Nephron (organoid): ENCODE results near the gene WTIP.

Experiments used
- H3K27ac Mint-ChIP-seq, 3 experiments: 2 replicates each; pipeline ENCODE4 v1.8.0; 2020; ENCODE audit warnings: mixed read lengths in 3 of 3, mild to moderate bottlenecking in 2 of 3, moderate library complexity in 1 of 3
- H3K27me3 Mint-ChIP-seq: 2 replicates; pipeline ENCODE4 v1.8.0; 2021; ENCODE audit warnings: low read depth, mild to moderate bottlenecking, moderate library complexity, mixed read lengths
- H3K36me3 Mint-ChIP-seq: 2 replicates; pipeline ENCODE4 v1.8.0; 2020; ENCODE audit warnings: low read depth, mixed read lengths
- H3K4me1 Mint-ChIP-seq: 2 replicates; pipeline ENCODE4 v1.8.0; 2020; ENCODE audit warnings: mixed read lengths
- H3K4me3 Mint-ChIP-seq, 3 experiments: 2 replicates each; pipeline ENCODE4 v1.8.0; 2020; ENCODE audit warnings: mild to moderate bottlenecking in 3 of 3, mixed read lengths in 3 of 3, moderate library complexity in 2 of 3
- H3K9me3 Mint-ChIP-seq: 2 replicates; pipeline ENCODE4 v1.8.0; 2020; ENCODE audit warnings: mixed read lengths
- CTCF ChIP-seq, 3 experiments: fragments of 200-600 bp; sonication (generic); IDR thresholded peaks; one replicate each; pipeline ENCODE4 v1.5.0; 2021; ENCODE audit warnings: antibody characterized with exemption in 3 of 3; ENCODE audit not compliant: unreplicated experiment in 3 of 3

WTIP gene

DNA sequence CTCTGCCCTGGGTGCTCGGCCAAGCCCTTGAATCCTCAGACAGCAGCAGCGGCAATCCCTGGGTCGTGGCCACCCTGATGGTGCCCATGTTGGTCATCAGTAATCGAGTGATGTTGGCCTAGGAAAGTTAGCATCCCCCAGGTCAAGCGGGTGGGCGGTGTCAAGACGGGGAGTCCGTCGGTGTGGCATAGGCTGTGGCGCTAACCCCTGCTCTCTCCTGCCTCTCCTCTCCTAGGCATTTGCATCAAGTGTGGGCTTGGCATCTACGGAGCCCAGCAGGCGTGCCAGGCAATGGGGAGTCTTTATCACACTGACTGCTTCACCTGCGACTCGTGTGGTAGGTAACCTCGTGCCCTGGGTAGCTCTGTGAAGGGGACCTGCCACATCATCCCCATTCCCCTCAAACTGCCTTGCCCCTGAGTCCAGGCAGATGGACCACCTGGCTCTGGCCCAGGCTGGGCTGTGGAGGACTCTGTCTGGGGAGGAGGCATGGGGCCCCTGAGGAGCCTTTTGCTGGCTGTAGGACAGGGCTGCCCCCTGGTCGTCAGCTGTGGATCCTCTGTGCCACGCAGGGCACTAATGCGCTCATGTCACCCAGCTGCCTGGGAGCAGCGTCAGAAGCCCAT is 8.7 kb downstream of the WTIP start:
- Mint-ChIP-seq H3K36me3 (peaks cover 41% of the 10 kb centered on the region), H3K27ac (no peak overlapping the region), H3K4me1 (peaks cover 10% of the 10 kb centered on the region), H3K27me3 (no peaks in the 10 kb centered on the region), H3K9me3 (no peaks in the 10 kb centered on the region), H3K4me3 (no peak overlapping the region)
- no peak for TF ChIP-seq CTCF (IDR thresholded peaks at IDR 0.05; ENCODE audit: unreplicated experiment in 3 of 3)

GRCh38 chr19:34493038-34493648 is 11.6 kb downstream of the WTIP start:
- H3K27me3 Mint-ChIP-seq = no peaks in the 10 kb centered on the region
- H3K4me3 Mint-ChIP-seq = no peak overlapping the region
- H3K9me3 Mint-ChIP-seq = no peaks in the 10 kb centered on the region
- TF ChIP-seq CTCF (IDR thresholded peaks at IDR 0.05; ENCODE audit: unreplicated experiment in 3 of 3) = no peak
- H3K27ac Mint-ChIP-seq = no peak overlapping the region
- no peaks in the 10 kb centered on the region for H3K4me1 Mint-ChIP-seq
- H3K36me3 Mint-ChIP-seq = peaks cover 42% of the 10 kb centered on the region

DNA sequence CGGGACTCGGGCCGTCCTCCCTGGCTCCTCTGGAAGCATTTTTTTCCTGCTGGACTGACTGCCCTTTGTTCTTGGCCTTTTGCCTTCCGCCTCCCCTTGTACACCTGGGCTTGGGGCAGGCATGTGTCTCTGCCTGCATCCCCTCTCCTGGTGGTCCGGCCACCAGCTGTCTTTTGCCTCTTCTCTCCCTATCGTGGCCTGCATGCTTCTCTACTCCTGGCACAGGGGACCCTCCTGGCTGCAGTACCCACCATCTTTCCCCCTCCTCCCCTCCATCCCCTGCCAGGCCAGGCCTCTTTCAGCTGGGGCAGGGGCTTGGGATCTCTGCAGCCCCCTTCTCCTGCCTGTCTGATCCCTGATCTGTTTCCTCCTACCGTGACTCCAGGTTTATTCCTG is 12.1 kb downstream of the WTIP start:
- Mint-ChIP-seq H3K36me3 (peaks cover 46% of the 10 kb centered on the region), H3K4me3 (no peak overlapping the region), H3K4me1 (no peaks in the 10 kb centered on the region), H3K9me3 (no peaks in the 10 kb centered on the region), H3K27ac (no peak overlapping the region), H3K27me3 (no peaks in the 10 kb centered on the region)
- TF ChIP-seq CTCF (IDR thresholded peaks at IDR 0.05; ENCODE audit: unreplicated experiment in 3 of 3) = no peak

- Mint-ChIP-seq H3K27me3 (no peaks in the 10 kb centered on the region), H3K36me3 (peaks cover 45% of the 10 kb centered on the region), H3K4me3 (no peak overlapping the region), H3K9me3 (no peaks in the 10 kb centered on the region), H3K4me1 (no peaks in the 10 kb centered on the region), H3K27ac (no peak overlapping the region)
- TF ChIP-seq CTCF (IDR thresholded peaks at IDR 0.05; ENCODE audit: unreplicated experiment in 3 of 3) = no peak
These were observed 13.0 kb downstream of the WTIP start for GRCh38 chr19:34494601-34495000.

GRCh38 chr19:34495416-34495815 is 13.9 kb downstream of the WTIP start:
- H3K27me3 Mint-ChIP-seq = no peaks in the 10 kb centered on the region

More at GRCh38 chr19:34495416-34495815, 13.9 kb downstream of the WTIP start:
- no peak for TF ChIP-seq CTCF (IDR thresholded peaks at IDR 0.05; ENCODE audit: unreplicated experiment in 3 of 3)
- Mint-ChIP-seq H3K27ac (no peak overlapping the region), H3K36me3 (peaks cover 46% of the 10 kb centered on the region), H3K9me3 (no peaks in the 10 kb centered on the region), H3K4me1 (no peaks in the 10 kb centered on the region), H3K4me3 (no peak overlapping the region)
